ENCODE results near the gene MBD1.
"Not testable (repeated sequence)": the region's sequence is repeated elsewhere in the genome, so short reads cannot be mapped to it uniquely, and the experiment has no call there.

- not testable (repeated sequence) for TF ChIP-seq CTCF (IDR thresholded peaks at IDR 0.05; ENCODE audit: low read length); EZH2 (optimal IDR thresholded peaks at IDR 0.05; ENCODE audit: low read depth, low read length)
These were observed 27.5 kb upstream of the MBD1 start for GRCh38 chr18:50308851-50309250.
